Thyroid gland (tissue), 4 donors: ENCODE data around the gene TK2. TPM values are rescaled to one million over a fixed set of nuclear protein-coding genes. Genes with fewer than 3 reads are reported as not detected.

Source experiments
- DNase-seq, 2 donors: peaks; one replicate each; pipeline ENCODE4 v3.0.0-alpha.2; 2019
- H3K27ac ChIP-seq, 3 donors: fragments of 200-600 bp; sonication (generic); 1 replicate in 2 of 3; 2 replicates in 1 of 3; pipeline ENCODE4 v1.5.1; 2016 to 2019; ENCODE audit warnings: mild to moderate bottlenecking in 1 of 3, moderate library complexity in 1 of 3
- H3K27me3 ChIP-seq: fragments of 200-600 bp; sonication (generic); one replicate; pipeline ENCODE4 v1.5.1; 2019
- H3K36me3 ChIP-seq, 2 donors: fragments of 200-600 bp; sonication (generic); one replicate each; pipeline ENCODE4 v1.5.1; 2016 to 2019
- H3K4me1 ChIP-seq, 2 donors: fragments of 200-600 bp; sonication (generic); one replicate each; pipeline ENCODE4 v1.5.1; 2017 to 2019
- H3K4me3 ChIP-seq, 3 donors: fragments of 200-600 bp; sonication (generic); replicated peaks in 1 of 3; 1 replicate in 2 of 3; 2 replicates in 1 of 3; pipeline ENCODE4 v1.5.1; 2016; ENCODE audit warnings: mild to moderate bottlenecking in 1 of 3
- H3K9me3 ChIP-seq: fragments of 200-600 bp; sonication (generic); one replicate; pipeline ENCODE4 v1.5.1; 2017
- POLR2A ChIP-seq, 2 donors: fragments of 450-650 bp; IDR thresholded peaks; one replicate each; pipeline ENCODE4 v1.6.1; 2017; ENCODE audit warnings: antibody characterized with exemption in 2 of 2, mild to moderate bottlenecking in 2 of 2, moderate library complexity in 1 of 2
- WGBS, 2 donors: methylation state at CpG; one replicate each; pipeline ENCODE4 v1.1.5; 2017; 5-methylcytosine and 5-hydroxymethylcytosine counted together
- intact Hi-C: fragments of 100-400 bp; cut with DNase I; formaldehyde crosslinking; loops from one replicate; pipeline ENCODE4 v1.15.1; 2023
- total RNA-seq, 4 donors: library from RNA; depleted of rRNA; stranded (reverse); fragments of >200 nt; gene quantifications; one replicate each; pipeline ENCODE4 v1.2.3, GENCODE V29; 2016
- TF ChIP-seq, protein P1 (sequence below), 6 experiments: fragments of 200-600 bp in 3 of 6; fragments of 450-650 bp in 3 of 6; sonication (generic) in 3 of 6; IDR thresholded peaks; one replicate each; pipeline ENCODE4 v1.5.1; 2016 to 2019; ENCODE audit warnings: antibody characterized with exemption in 6 of 6, mild to moderate bottlenecking in 2 of 6, inconsistent platforms in 1 of 6, moderate library complexity in 1 of 6

TK2 gene
- total RNA-seq, 4 donors from 2014 or later: 31.6 to 55.5 (median 46.6) TPM

- no peak overlapping the region for H3K4me3 ChIP-seq
- intact Hi-C loops: no loop called here
- H3K27ac ChIP-seq: no peak overlapping the region
- H3K4me1 ChIP-seq: peaks cover 9 to 23% of the 10 kb centered on the region in 2 donors
- WGBS, 2 donors: 82 to 85% methylated on average over 5 to 7 of the region's 8 CpGs
- no peak for TF ChIP-seq POLR2A (IDR thresholded peaks at IDR 0.05)
- TF ChIP-seq, protein P1, sequence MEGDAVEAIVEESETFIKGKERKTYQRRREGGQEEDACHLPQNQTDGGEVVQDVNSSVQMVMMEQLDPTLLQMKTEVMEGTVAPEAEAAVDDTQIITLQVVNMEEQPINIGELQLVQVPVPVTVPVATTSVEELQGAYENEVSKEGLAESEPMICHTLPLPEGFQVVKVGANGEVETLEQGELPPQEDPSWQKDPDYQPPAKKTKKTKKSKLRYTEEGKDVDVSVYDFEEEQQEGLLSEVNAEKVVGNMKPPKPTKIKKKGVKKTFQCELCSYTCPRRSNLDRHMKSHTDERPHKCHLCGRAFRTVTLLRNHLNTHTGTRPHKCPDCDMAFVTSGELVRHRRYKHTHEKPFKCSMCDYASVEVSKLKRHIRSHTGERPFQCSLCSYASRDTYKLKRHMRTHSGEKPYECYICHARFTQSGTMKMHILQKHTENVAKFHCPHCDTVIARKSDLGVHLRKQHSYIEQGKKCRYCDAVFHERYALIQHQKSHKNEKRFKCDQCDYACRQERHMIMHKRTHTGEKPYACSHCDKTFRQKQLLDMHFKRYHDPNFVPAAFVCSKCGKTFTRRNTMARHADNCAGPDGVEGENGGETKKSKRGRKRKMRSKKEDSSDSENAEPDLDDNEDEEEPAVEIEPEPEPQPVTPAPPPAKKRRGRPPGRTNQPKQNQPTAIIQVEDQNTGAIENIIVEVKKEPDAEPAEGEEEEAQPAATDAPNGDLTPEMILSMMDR (IDR thresholded peaks at IDR 0.05): no peak
- no peaks in the 10 kb centered on the region for H3K9me3 ChIP-seq
- no peaks in the 10 kb centered on the region for H3K27me3 ChIP-seq
- no peak for DNase-seq
- no peaks in the 10 kb centered on the region for H3K36me3 ChIP-seq
Observed at GRCh38 chr16:66490774-66491715, 58.9 kb downstream of the TK2 start.

DNA sequence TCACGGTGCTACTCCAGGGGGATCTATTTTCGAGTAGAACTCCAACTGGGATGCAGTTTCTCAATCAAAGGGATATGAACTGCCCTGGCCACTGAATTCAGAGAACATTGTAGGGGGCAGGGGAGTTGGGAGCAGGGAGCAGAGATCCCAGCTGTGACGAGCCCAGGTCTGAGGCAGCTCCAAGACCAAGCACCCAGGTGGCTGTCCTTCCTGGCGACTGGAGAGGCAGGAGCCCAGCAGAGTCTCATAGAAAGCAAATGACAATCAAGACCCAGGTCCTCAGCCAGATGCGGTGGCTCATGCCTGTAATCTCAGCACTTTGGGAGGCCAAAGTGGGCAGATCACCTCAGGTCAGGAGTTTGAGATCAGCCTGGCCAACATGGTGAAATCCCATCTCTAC is 60.1 kb downstream of the TK2 start:
- peaks cover 9 to 23% of the 10 kb centered on the region in 2 donors for H3K4me1 ChIP-seq
- no peak overlapping the region for H3K4me3 ChIP-seq
- H3K27ac ChIP-seq: no peak overlapping the region
- DNase-seq: no peak
- intact Hi-C loops: no loop called here
- 87 to 91% methylated on average over 4 to 5 of the region's 5 CpGs for WGBS, 2 donors
- no peaks in the 10 kb centered on the region for H3K27me3 ChIP-seq
- no peaks in the 10 kb centered on the region for H3K36me3 ChIP-seq
- no peak for TF ChIP-seq POLR2A (IDR thresholded peaks at IDR 0.05)
- TF ChIP-seq, protein P1 (IDR thresholded peaks at IDR 0.05): no peak
- H3K9me3 ChIP-seq: no peaks in the 10 kb centered on the region

DNA sequence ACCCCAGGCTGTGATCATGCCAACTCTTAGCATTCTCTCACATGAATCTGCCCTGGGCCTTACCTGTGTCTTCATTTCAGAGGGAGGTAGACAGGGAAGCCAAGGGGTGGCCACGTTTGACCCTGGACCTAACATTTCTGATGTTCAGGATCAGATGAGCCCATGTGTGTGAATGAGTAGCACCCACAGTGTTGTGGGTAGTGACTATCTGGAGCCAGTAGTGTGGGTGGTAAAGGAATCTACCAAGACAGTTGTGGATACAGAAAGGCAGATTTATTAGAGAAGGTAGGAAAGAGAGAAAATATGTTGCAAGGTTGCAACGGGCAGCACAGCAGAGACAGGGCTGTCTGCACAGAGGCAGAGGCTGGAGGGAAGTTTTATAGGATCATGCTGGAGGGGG is 60.5 kb downstream of the TK2 start:
- no peak for DNase-seq
- no peaks in the 10 kb centered on the region for H3K27me3 ChIP-seq
- no peaks in the 10 kb centered on the region for H3K36me3 ChIP-seq
- peaks cover 9 to 23% of the 10 kb centered on the region in 2 donors for H3K4me1 ChIP-seq
- intact Hi-C loops: no loop called here
- no peaks in the 10 kb centered on the region for H3K9me3 ChIP-seq
- WGBS, 2 donors: 88% methylated on average over 2 of the region's 2 CpGs
- H3K4me3 ChIP-seq: no peak overlapping the region
- no peak for TF ChIP-seq POLR2A (IDR thresholded peaks at IDR 0.05)
- TF ChIP-seq, protein P1 (IDR thresholded peaks at IDR 0.05): no peak
- H3K27ac ChIP-seq: no peak overlapping the region

DNA sequence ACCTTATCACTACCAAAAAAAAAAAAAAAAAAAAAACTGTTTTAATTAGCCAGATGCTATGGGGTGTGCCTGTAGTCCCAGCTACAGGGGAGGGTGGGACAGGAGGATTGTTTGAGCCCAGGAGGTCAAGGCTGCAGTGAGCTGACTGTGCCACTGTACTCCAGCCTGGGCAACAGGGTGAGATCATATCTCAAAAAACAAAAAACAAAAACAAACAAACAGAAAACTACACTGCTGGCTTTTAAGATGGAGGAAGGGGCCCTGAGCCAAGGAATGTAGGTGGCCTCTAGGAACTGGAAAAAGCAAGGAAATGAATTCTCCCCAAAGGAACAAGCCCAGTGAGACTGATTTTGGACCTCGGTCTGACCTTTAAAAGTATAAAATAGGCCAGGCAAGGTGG is 61.4 kb downstream of the TK2 start:
- Histone ChIP-seq H3K4me3 (no peak overlapping the region), H3K36me3 (no peaks in the 10 kb centered on the region), H3K27me3 (no peaks in the 10 kb centered on the region), H3K9me3 (no peaks in the 10 kb centered on the region), H3K27ac (no peak overlapping the region), H3K4me1 (peaks cover 9 to 23% of the 10 kb centered on the region in 2 donors)
- WGBS, 2 donors: 86 to 100% methylated on average over 1 of the region's 1 CpG
- intact Hi-C loops: no loop called here
- no peak for TF ChIP-seq POLR2A (IDR thresholded peaks at IDR 0.05)
- TF ChIP-seq, protein P1 (IDR thresholded peaks at IDR 0.05): no peak
- no peak for DNase-seq
